GM12878 (cell line): Measurements from ENCODE around the gene IL19.

Experiments used
- ATF2 ChIP-seq: IDR thresholded peaks from 2 replicates; pipeline ENCODE4 v1.6.1; 2012; ENCODE audit warnings: low read length, inconsistent platforms
- CTCF ChIP-seq, 3 experiments: IDR thresholded peaks in 2 of 3; conservative IDR thresholded peaks in 1 of 3; 2 replicates each; pipeline ENCODE4 v1.5.1; 2011; ENCODE audit warnings: low read depth in 3 of 3, low read length in 3 of 3, mild to moderate bottlenecking in 3 of 3, control low read depth in 2 of 3, moderate library complexity in 2 of 3, inconsistent platforms in 1 of 3, mixed read lengths in 1 of 3; ENCODE audit not compliant: control insufficient read depth in 2 of 3, insufficient read depth in 1 of 3; ENCODE audit errors: extremely low read depth in 1 of 3
- DPF2 ChIP-seq: fragments of 450-650 bp; IDR thresholded peaks from 2 replicates; pipeline ENCODE4 v1.6.1; 2017; ENCODE audit warnings: mild to moderate bottlenecking
- EED ChIP-seq: sonication (generic); IDR thresholded peaks from 2 replicates; pipeline ENCODE4 v1.6.1; 2016; ENCODE audit warnings: antibody characterized with exemption, low read depth
- ETV6 ChIP-seq, 2 experiments: fragments of 450-650 bp in 1 of 2; IDR thresholded peaks in 1 of 2; conservative IDR thresholded peaks in 1 of 2; 2 replicates each; pipeline ENCODE4 v1.6.1; 2014; ENCODE audit warnings: antibody characterized with exemption in 1 of 2, borderline replicate concordance in 1 of 2, low read depth in 1 of 2, mild to moderate bottlenecking in 1 of 2, moderate library complexity in 1 of 2
- FOS ChIP-seq: IDR thresholded peaks from 3 replicates; pipeline ENCODE4 v1.6.1; 2011; ENCODE audit warnings: borderline replicate concordance; ENCODE audit not compliant: insufficient read length; ENCODE audit errors: extremely low read depth
- IRF3 ChIP-seq: fragments of 450-650 bp; IDR thresholded peaks from 2 replicates; pipeline ENCODE4 v1.6.1; 2014; ENCODE audit warnings: mild to moderate bottlenecking
- PBX3 ChIP-seq: IDR thresholded peaks from 2 replicates; pipeline ENCODE4 v1.6.1; 2011; ENCODE audit warnings: mild to moderate bottlenecking, low read depth, low read length, moderate library complexity; ENCODE audit not compliant: insufficient replicate concordance
- POLR2AphosphoS5 ChIP-seq: IDR thresholded peaks from 2 replicates; pipeline ENCODE4 v1.6.1; 2011; ENCODE audit warnings: mild to moderate bottlenecking, low read length, inconsistent platforms
- RCOR1 ChIP-seq: conservative IDR thresholded peaks from 2 replicates; pipeline ENCODE4 v1.6.1; 2012; ENCODE audit warnings: low read depth, low read length, improper control_type of control experiment
- TCF3 ChIP-seq: IDR thresholded peaks from 2 replicates; pipeline ENCODE4 v1.6.1; 2012; ENCODE audit warnings: low read depth, mild to moderate bottlenecking, low read length, borderline replicate concordance; ENCODE audit not compliant: insufficient read depth
- ZBTB33 ChIP-seq: fragments of 450-650 bp; IDR thresholded peaks from 2 replicates; pipeline ENCODE4 v1.6.1; 2017; ENCODE audit warnings: mild to moderate bottlenecking

GRCh38 chr1:206803221-206803730 lies 32.7 kb downstream of the IL19 start:
- no peak for TF ChIP-seq ZBTB33
- TF ChIP-seq FOS: no peak
- TF ChIP-seq CTCF (IDR thresholded peaks at IDR 0.05 in 2 of 3, conservative IDR thresholded peaks at IDR 0.05 in 1 of 3; ENCODE audit: control insufficient read depth in 2 of 3, extremely low read depth in 1 of 3, insufficient read depth in 1 of 3, low read depth in 3 of 3, low read length in 3 of 3): no peak
- 0 out of 2 replicates have a peak, but pooled peaks have one; percentile 41 for TF ChIP-seq POLR2AphosphoS5
- TF ChIP-seq PBX3: peak; percentile 15
- TF ChIP-seq ETV6 (conservative IDR thresholded peaks at IDR 0.05 in 1 of 2, IDR thresholded peaks at IDR 0.05 in 1 of 2; ENCODE audit: borderline replicate concordance in 1 of 2, low read depth in 1 of 2): peak in 1 of 2 experiments; percentile 98; a peak in 2 of 4 replicates
- peak; percentile 95 for TF ChIP-seq DPF2
- no peak for TF ChIP-seq IRF3
- TF ChIP-seq TCF3: peak; percentile 90; the same call in 1 of the 2 replicates
- TF ChIP-seq RCOR1: no peak
- TF ChIP-seq ATF2: peak; percentile 99
- TF ChIP-seq EED: peak; percentile 98
